SK-N-SH treated with all-trans-retinoic acid at 6 μM for 48 hours (cell line): Measurements from ENCODE around the gene TMC6.
"Not testable (repeated sequence)": the region's sequence is repeated elsewhere in the genome, so short reads cannot be mapped to it uniquely, and the experiment has no call there.

ENCODE experiments used
- ATAC-seq: fragments of 200-7000 bp; cut with Tn5 transposase; 3 replicates; pipeline ENCODE4 v1.9.1; 2020; ENCODE audit warnings: mild to moderate bottlenecking, moderate library complexity
- BACH2 ChIP-seq: fragments of 250-450 bp; sonication (Bioruptor Pico); IDR thresholded peaks from 2 replicates; pipeline ENCODE4 v1.9.0; 2021; ENCODE audit warnings: mild to moderate bottlenecking, borderline replicate concordance
- CREB5 ChIP-seq: fragments of 250-450 bp; sonication (Bioruptor Pico); IDR thresholded peaks from 2 replicates; pipeline ENCODE4 v1.5.1; 2020; ENCODE audit warnings: low read depth, mild to moderate bottlenecking, moderate library complexity
- CSDC2 ChIP-seq: fragments of 250-450 bp; sonication (Bioruptor Pico); IDR thresholded peaks from 2 replicates; pipeline ENCODE4 v1.5.0; 2020; ENCODE audit warnings: mild to moderate bottlenecking, moderate library complexity
- CSRNP3 ChIP-seq: fragments of 250-450 bp; sonication (Bioruptor Pico); IDR thresholded peaks from 2 replicates; pipeline ENCODE4 v1.5.1; 2021; ENCODE audit warnings: mild to moderate bottlenecking, moderate library complexity
- OSR1 ChIP-seq: fragments of 250-450 bp; sonication (Bioruptor Pico); IDR thresholded peaks from 2 replicates; pipeline ENCODE4 v1.8.0; 2022; ENCODE audit warnings: moderate library complexity, mild to moderate bottlenecking, inconsistent platforms
- PATZ1 ChIP-seq: fragments of 250-450 bp; sonication (Bioruptor Pico); IDR thresholded peaks from 2 replicates; pipeline ENCODE4 v1.8.0; 2020; ENCODE audit warnings: mild to moderate bottlenecking, moderate library complexity, borderline replicate concordance
- POU6F1 ChIP-seq: fragments of 250-450 bp; sonication (Bioruptor Pico); IDR thresholded peaks from 2 replicates; pipeline ENCODE4 v1.8.0; 2021; ENCODE audit warnings: low read depth, mild to moderate bottlenecking, moderate library complexity, borderline replicate concordance
- RARB ChIP-seq: fragments of 250-450 bp; sonication (Bioruptor Pico); IDR thresholded peaks from 2 replicates; pipeline ENCODE4 v1.8.0; 2021; ENCODE audit warnings: mild to moderate bottlenecking, moderate library complexity
- SNAI2 ChIP-seq: fragments of 250-450 bp; sonication (Bioruptor Pico); IDR thresholded peaks from 2 replicates; pipeline ENCODE4 v1.5.0; 2020; ENCODE audit warnings: mild to moderate bottlenecking, moderate library complexity
- TCF4 ChIP-seq: fragments of 250-450 bp; sonication (Bioruptor Pico); IDR thresholded peaks from 2 replicates; pipeline ENCODE4 v1.8.0; 2021; ENCODE audit warnings: mild to moderate bottlenecking, moderate library complexity, borderline replicate concordance
- TSHZ2 ChIP-seq: fragments of 250-450 bp; sonication (Bioruptor Pico); IDR thresholded peaks from 2 replicates; pipeline ENCODE4 v1.5.0; 2020; ENCODE audit warnings: mild to moderate bottlenecking, moderate library complexity
- ZC3H10 ChIP-seq: fragments of 250-450 bp; sonication (Bioruptor Pico); IDR thresholded peaks from 2 replicates; pipeline ENCODE4 v1.5.1; 2021; ENCODE audit warnings: mild to moderate bottlenecking, moderate library complexity
- ZFP30 ChIP-seq: fragments of 450-650 bp; formaldehyde crosslinking; IDR thresholded peaks from 2 replicates; pipeline ENCODE4 v1.5.0; 2022; ENCODE audit warnings: mild to moderate bottlenecking, moderate library complexity

Gene TMC6

GRCh38 chr17:78116411-78116810 lies 12.1 kb downstream of the TMC6 start (continued):
- TF ChIP-seq TSHZ2 (CRISPR knock-in tag) (no peak), CSRNP3 (CRISPR knock-in tag) (no peak)

- ATAC-seq, result not testable (repeated sequence)
Measured at GRCh38 chr17:78115803-78116202, 12.8 kb downstream of the TMC6 start.

GRCh38 chr17:78114831-78115723 lies 13.5 kb downstream of the TMC6 start:
- TF ChIP-seq ZFP30 (CRISPR knock-in tag), result no peak
- no peak for ATAC-seq

GRCh38 chr17:78113804-78114785 lies 14.5 kb downstream of the TMC6 start:
- ATAC-seq, result no peak
- TF ChIP-seq PATZ1 (CRISPR knock-in tag) (no peak), RARB (CRISPR knock-in tag) (no peak), CREB5 (CRISPR knock-in tag) (no peak), ZC3H10 (CRISPR knock-in tag) (no peak), TCF4 (no peak)
- TF ChIP-seq, all 23 proteins: peak for 0

GRCh38 chr17:78112518-78113471 lies 15.8 kb downstream of the TMC6 start:
- peak; percentile 90 for ATAC-seq
- TF ChIP-seq SNAI2, result no peak
- no peak for TF ChIP-seq TSHZ2 (CRISPR knock-in tag)
- no peak for TF ChIP-seq POU6F1 (CRISPR knock-in tag)
- no peak for TF ChIP-seq BACH2
- TF ChIP-seq OSR1 (CRISPR knock-in tag), result no peak
- TF ChIP-seq CSDC2 (CRISPR knock-in tag), result no peak
- TF ChIP-seq ZC3H10 (CRISPR knock-in tag), result no peak
